ENCODE results near the gene TMEM123. TPM values are rescaled to one million over a fixed set of nuclear protein-coding genes. Genes with fewer than 3 reads are reported as not detected.

TMEM123 gene
- total and polyA plus RNA-seq, 10 of the 15 experiments (the other 5 are each of a cell fraction or from before 2014, with no cell fraction given) = 35.1 to 667 (median 123) TPM

DNA sequence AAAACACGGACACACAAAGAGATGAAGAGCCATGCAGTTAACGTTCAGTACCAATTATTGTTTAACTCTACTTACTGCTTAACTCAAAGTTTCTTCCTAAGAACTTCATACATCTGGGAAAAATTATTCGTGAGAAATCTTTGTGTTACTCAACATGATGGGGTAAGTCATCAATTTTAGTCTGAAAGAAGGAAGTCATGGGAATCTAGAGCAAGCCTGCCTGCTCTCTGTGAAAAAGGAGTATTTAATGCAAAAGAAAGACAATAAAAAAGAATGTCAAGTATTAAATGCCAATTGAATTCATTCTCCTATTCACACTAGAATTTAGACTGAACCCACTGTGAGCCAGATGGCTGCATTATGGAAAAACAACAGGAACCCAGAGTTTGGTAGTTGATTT lies 16.0 kb downstream of the TMEM123 start (continued):
- TF ChIP-seq, protein P1, sequence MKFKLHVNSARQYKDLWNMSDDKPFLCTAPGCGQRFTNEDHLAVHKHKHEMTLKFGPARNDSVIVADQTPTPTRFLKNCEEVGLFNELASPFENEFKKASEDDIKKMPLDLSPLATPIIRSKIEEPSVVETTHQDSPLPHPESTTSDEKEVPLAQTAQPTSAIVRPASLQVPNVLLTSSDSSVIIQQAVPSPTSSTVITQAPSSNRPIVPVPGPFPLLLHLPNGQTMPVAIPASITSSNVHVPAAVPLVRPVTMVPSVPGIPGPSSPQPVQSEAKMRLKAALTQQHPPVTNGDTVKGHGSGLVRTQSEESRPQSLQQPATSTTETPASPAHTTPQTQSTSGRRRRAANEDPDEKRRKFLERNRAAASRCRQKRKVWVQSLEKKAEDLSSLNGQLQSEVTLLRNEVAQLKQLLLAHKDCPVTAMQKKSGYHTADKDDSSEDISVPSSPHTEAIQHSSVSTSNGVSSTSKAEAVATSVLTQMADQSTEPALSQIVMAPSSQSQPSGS (IDR thresholded peaks at IDR 0.05; ENCODE audit: low read length) = no peak
- TF ChIP-seq RB1 (IDR thresholded peaks at IDR 0.05; ENCODE audit: borderline replicate concordance) = no peak
- TF ChIP-seq ZNF24 (IDR thresholded peaks at IDR 0.05) = no peak
- TF ChIP-seq CHD2 (IDR thresholded peaks at IDR 0.05; ENCODE audit: borderline replicate concordance, low read depth, low read length) = no peak
- TF ChIP-seq GABPA (IDR thresholded peaks at IDR 0.05; ENCODE audit: low read depth) = no peak
- no peak for TF ChIP-seq MTA3 (IDR thresholded peaks at IDR 0.05; ENCODE audit: borderline replicate concordance, low read length)
- no peak for TF ChIP-seq CEBPB (IDR thresholded peaks at IDR 0.05; ENCODE audit: borderline replicate concordance in 1 of 2, low read depth in 2 of 2, low read length in 2 of 2)
- no peak for TF ChIP-seq NR2F1 (conservative IDR thresholded peaks at IDR 0.05)

DNA sequence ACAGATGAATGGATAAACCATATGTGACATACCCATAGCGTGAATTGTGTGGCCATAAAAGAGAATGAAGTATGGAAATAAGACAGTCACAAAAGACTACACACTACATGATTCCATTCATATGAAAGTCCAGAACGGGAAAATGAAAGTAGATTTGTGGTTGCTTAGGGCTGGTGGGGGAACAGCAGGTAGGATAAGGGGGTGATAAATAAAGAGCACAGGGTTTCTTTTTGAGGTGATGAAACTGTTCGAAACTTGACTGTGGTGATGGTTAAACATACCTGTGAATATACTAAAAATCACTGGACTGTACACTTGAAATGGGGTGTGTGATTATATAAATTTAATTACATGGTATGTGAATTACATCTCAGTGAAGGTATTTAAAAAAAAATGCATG lies 16.9 kb downstream of the TMEM123 start:
- WGBS (ENCODE audit: insufficient coverage, insufficient replicate concordance, low lambda C conversion rate, missing lambda C conversion rate) = 95% methylated on average over 3 of the region's 3 CpGs
- H3K27me3 ChIP-seq (replicated peaks in 1 of 2; ENCODE audit: control insufficient read depth in 2 of 2, insufficient read depth in 2 of 2, low read length in 1 of 2) = no peaks in the 10 kb centered on the region
- H3K79me2 ChIP-seq (ENCODE audit: control insufficient read depth, insufficient read depth, low read length) = peaks cover 16% of the 10 kb centered on the region
- POLR2A ChIA-PET = no interaction called here
- DNase-seq (ENCODE audit: low read depth, low spot score) (no peak), ATAC-seq (no peak), FAIRE-seq (no peak)
- CTCF ChIA-PET = interaction anchor here (1.0 to 1.1 kb wide), 2 partner anchors 141 to 177 kb away, joined by 3 read pairs; no protein-coding TSS in a partner anchor
- RAD21 ChIA-PET (ENCODE audit: unreplicated experiment) = interaction anchor here (1.3 kb wide), 2 partner anchors 10 to 44 kb away, joined by 3 read pairs; no protein-coding TSS in a partner anchor
- peaks cover 36% of the 10 kb centered on the region for H3K9me3 ChIP-seq (replicated peaks; ENCODE audit: control insufficient read depth, insufficient read depth, low read length)
- no peak overlapping the region for H3K27ac ChIP-seq (ENCODE audit: control insufficient read depth, insufficient read depth)
- no TSS peak for BruUV-seq (replicated peaks)
- SMC1A ChIA-PET (ENCODE audit: uncharacterized antibody, unreplicated experiment) = interaction anchor here (1.5 to 1.6 kb wide), 2 partner anchors 11 to 12 kb away, joined by 4 to 6 read pairs; no protein-coding TSS in a partner anchor
- no peak overlapping the region for H3K9ac ChIP-seq (ENCODE audit: control insufficient read depth, insufficient read depth, low read length)
- H3K4me2 ChIP-seq (ENCODE audit: control insufficient read depth, insufficient read depth) = 0 out of 2 replicates have a peak overlapping the region, but pooled peaks have one; percentile 15
- in situ Hi-C loops (cut with MboI) (no loop called here), intact Hi-C loops (cut with micrococcal nuclease; ENCODE audit: unreplicated experiment) (no loop called here)
- H4K20me1 ChIP-seq (ENCODE audit: control insufficient read depth, insufficient read depth) = no peaks in the 10 kb centered on the region
- no peak overlapping the region for H3K4me3 ChIP-seq
- H3K36me3 ChIP-seq (ENCODE audit: control insufficient read depth in 2 of 2, insufficient read depth in 2 of 2, low read length in 1 of 2) = peaks cover 2 to 4% of the 10 kb centered on the region in 2 experiments; a peak in 3 of 4 replicates
- H3K4me1 ChIP-seq (ENCODE audit: control insufficient read depth, insufficient read depth, low read length) = peaks cover 14% of the 10 kb centered on the region
- no peak overlapping the region for H2AFZ ChIP-seq (ENCODE audit: control insufficient read depth, low read depth, low read length)
- TF ChIP-seq MYC (IDR thresholded peaks at IDR 0.05; ENCODE audit: insufficient read depth, insufficient read length, insufficient replicate concordance, low read length, severe bottlenecking) (no peak), LARP7 (IDR thresholded peaks at IDR 0.05) (no peak), RFX5 (IDR thresholded peaks at IDR 0.05; ENCODE audit: low read depth, low read length) (no peak), RELA (IDR thresholded peaks at IDR 0.05; ENCODE audit: borderline replicate concordance, partially characterized antibody) (no peak), CBFB (IDR thresholded peaks at IDR 0.05; ENCODE audit: low read depth) (no peak), MEF2A (IDR thresholded peaks at IDR 0.05; ENCODE audit: insufficient read depth, low read depth, low read length) (0 out of 2 replicates have a peak, but pooled peaks have one; percentile 24)
- TF ChIP-seq, protein P2, sequence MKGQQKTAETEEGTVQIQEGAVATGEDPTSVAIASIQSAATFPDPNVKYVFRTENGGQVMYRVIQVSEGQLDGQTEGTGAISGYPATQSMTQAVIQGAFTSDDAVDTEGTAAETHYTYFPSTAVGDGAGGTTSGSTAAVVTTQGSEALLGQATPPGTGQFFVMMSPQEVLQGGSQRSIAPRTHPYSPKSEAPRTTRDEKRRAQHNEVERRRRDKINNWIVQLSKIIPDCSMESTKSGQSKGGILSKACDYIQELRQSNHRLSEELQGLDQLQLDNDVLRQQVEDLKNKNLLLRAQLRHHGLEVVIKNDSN (IDR thresholded peaks at IDR 0.05; ENCODE audit: borderline replicate concordance, extremely low read length, insufficient read depth, low read depth, low read length) = no peak
- TF ChIP-seq, protein P3, sequence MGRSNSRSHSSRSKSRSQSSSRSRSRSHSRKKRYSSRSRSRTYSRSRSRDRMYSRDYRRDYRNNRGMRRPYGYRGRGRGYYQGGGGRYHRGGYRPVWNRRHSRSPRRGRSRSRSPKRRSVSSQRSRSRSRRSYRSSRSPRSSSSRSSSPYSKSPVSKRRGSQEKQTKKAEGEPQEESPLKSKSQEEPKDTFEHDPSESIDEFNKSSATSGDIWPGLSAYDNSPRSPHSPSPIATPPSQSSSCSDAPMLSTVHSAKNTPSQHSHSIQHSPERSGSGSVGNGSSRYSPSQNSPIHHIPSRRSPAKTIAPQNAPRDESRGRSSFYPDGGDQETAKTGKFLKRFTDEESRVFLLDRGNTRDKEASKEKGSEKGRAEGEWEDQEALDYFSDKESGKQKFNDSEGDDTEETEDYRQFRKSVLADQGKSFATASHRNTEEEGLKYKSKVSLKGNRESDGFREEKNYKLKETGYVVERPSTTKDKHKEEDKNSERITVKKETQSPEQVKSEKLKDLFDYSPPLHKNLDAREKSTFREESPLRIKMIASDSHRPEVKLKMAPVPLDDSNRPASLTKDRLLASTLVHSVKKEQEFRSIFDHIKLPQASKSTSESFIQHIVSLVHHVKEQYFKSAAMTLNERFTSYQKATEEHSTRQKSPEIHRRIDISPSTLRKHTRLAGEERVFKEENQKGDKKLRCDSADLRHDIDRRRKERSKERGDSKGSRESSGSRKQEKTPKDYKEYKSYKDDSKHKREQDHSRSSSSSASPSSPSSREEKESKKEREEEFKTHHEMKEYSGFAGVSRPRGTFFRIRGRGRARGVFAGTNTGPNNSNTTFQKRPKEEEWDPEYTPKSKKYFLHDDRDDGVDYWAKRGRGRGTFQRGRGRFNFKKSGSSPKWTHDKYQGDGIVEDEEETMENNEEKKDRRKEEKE (IDR thresholded peaks at IDR 0.05) = no peak
- TF ChIP-seq, protein P4, sequence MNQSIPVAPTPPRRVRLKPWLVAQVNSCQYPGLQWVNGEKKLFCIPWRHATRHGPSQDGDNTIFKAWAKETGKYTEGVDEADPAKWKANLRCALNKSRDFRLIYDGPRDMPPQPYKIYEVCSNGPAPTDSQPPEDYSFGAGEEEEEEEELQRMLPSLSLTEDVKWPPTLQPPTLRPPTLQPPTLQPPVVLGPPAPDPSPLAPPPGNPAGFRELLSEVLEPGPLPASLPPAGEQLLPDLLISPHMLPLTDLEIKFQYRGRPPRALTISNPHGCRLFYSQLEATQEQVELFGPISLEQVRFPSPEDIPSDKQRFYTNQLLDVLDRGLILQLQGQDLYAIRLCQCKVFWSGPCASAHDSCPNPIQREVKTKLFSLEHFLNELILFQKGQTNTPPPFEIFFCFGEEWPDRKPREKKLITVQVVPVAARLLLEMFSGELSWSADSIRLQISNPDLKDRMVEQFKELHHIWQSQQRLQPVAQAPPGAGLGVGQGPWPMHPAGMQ (IDR thresholded peaks at IDR 0.05; ENCODE audit: borderline replicate concordance) = no peak

Measured in GM12878 (cell line).